ENCODE measurements around the gene KCTD15. TPM values are rescaled to one million over a fixed set of nuclear protein-coding genes. Genes with fewer than 3 reads are reported as not detected.

The KCTD15 gene
- polyA plus RNA-seq, 3 donors: 1.6 to 43.2 (median 2.1) TPM

- no peaks in the 10 kb centered on the region for H3K9me3 Mint-ChIP-seq
Measured at GRCh38 chr19:33798681-33799111, 2.0 kb downstream of the KCTD15 start.

GRCh38 chr19:33799476-33799875 is 2.8 kb downstream of the KCTD15 start:
- Mint-ChIP-seq H3K4me1 (peaks cover 17% of the 10 kb centered on the region), H3K27ac (no peak overlapping the region), H3K27me3 (ENCODE audit: low read depth in 3 of 3) (peaks cover 0 to 11% (median 5%) of the 10 kb centered on the region in 3 donors), H3K36me3 (peaks cover 46 to 57% of the 10 kb centered on the region in 2 donors), H3K4me3 (peak overlapping the region in 1 of 2 donors; percentile 23), H3K9me3 (no peaks in the 10 kb centered on the region)
- H3K4me2 ChIP-seq (replicated peaks; ENCODE audit: extremely low read depth, low read length, poor library complexity, severe bottlenecking): no peak overlapping the region
- peaks cover 15 to 20% of the 10 kb centered on the region in 2 donors for H3K4me1 ChIP-seq (ENCODE audit: control insufficient read depth in 1 of 2, insufficient read depth in 2 of 2, low read length in 2 of 2)
- DNase-seq: no peak
- H3K36me3 ChIP-seq (replicated peaks in 1 of 2; ENCODE audit: control insufficient read depth in 1 of 2, insufficient read depth in 2 of 2, low read length in 2 of 2): peaks cover 39 to 53% of the 10 kb centered on the region in 2 donors
- 100% methylated on average over 3 of the region's 5 CpGs for WGBS (ENCODE audit: insufficient coverage)
- H3K9ac ChIP-seq (ENCODE audit: insufficient read depth, low read length, poor library complexity, severe bottlenecking): no peak overlapping the region
- H3K79me2 ChIP-seq (ENCODE audit: insufficient read depth, low read length): no peaks in the 10 kb centered on the region
- H3K27me3 ChIP-seq (ENCODE audit: control insufficient read depth in 2 of 2, insufficient read depth in 2 of 2, low read length in 2 of 2): no peaks in the 10 kb centered on the region
- no peaks in the 10 kb centered on the region for H4K20me1 ChIP-seq (ENCODE audit: insufficient read depth, low read length)
- intact Hi-C loops (cut with micrococcal nuclease): loop anchor here (5.0 kb wide), 1 partner anchor 198 kb away; no protein-coding TSS in a partner anchor
- no peak for TF ChIP-seq CTCF (IDR thresholded peaks at IDR 0.05)
- no peak overlapping the region for H2AFZ ChIP-seq (ENCODE audit: insufficient read depth, low read depth, low read length, poor library complexity, severe bottlenecking)
- H3K27ac ChIP-seq (ENCODE audit: low read depth in 1 of 2, low read length in 2 of 2): no peak overlapping the region
- no peaks in the 10 kb centered on the region for H3K9me3 ChIP-seq (replicated peaks in 1 of 2; ENCODE audit: control insufficient read depth in 1 of 2, insufficient read depth in 1 of 2, low read length in 2 of 2)
- no peak overlapping the region for H3K4me3 ChIP-seq (replicated peaks in 1 of 3; ENCODE audit: low read depth in 2 of 3, low read length in 3 of 3)

More at GRCh38 chr19:33798681-33799111, 2.0 kb downstream of the KCTD15 start:
- no peaks in the 10 kb centered on the region for H3K9me3 ChIP-seq (replicated peaks in 1 of 2; ENCODE audit: control insufficient read depth in 1 of 2, insufficient read depth in 1 of 2, low read length in 2 of 2)
- H3K4me1 ChIP-seq (ENCODE audit: control insufficient read depth in 1 of 2, insufficient read depth in 2 of 2, low read length in 2 of 2): peaks cover 16 to 23% of the 10 kb centered on the region in 2 donors
- Mint-ChIP-seq H3K4me1 (peaks cover 17% of the 10 kb centered on the region), H3K4me3 (peak overlapping the region; percentile 55 to 62), H3K27ac (no peak overlapping the region), H3K27me3 (ENCODE audit: low read depth in 3 of 3) (peaks cover 0 to 11% (median 5%) of the 10 kb centered on the region in 3 donors), H3K36me3 (peaks cover 38 to 50% of the 10 kb centered on the region in 2 donors)
- H2AFZ ChIP-seq (ENCODE audit: insufficient read depth, low read depth, low read length, poor library complexity, severe bottlenecking): peak overlapping the region; percentile 50
- peak overlapping the region; percentile 85 for H3K4me2 ChIP-seq (replicated peaks; ENCODE audit: extremely low read depth, low read length, poor library complexity, severe bottlenecking)
- no peak for DNase-seq
- H3K27ac ChIP-seq (ENCODE audit: low read depth in 1 of 2, low read length in 2 of 2): no peak overlapping the region
- TF ChIP-seq CTCF (IDR thresholded peaks at IDR 0.05): no peak
- no peak overlapping the region for H3K9ac ChIP-seq (ENCODE audit: insufficient read depth, low read length, poor library complexity, severe bottlenecking)
- peaks cover 31 to 45% of the 10 kb centered on the region in 2 donors for H3K36me3 ChIP-seq (replicated peaks in 1 of 2; ENCODE audit: control insufficient read depth in 1 of 2, insufficient read depth in 2 of 2, low read length in 2 of 2)
- 97% methylated on average over 7 of the region's 12 CpGs for WGBS (ENCODE audit: insufficient coverage)
- H3K79me2 ChIP-seq (ENCODE audit: insufficient read depth, low read length): no peaks in the 10 kb centered on the region
- peak overlapping the region in 1 of 3 experiments; percentile 96 for H3K4me3 ChIP-seq (replicated peaks in 1 of 3; ENCODE audit: low read depth in 2 of 3, low read length in 3 of 3)
- no peaks in the 10 kb centered on the region for H4K20me1 ChIP-seq (ENCODE audit: insufficient read depth, low read length)
- no peaks in the 10 kb centered on the region for H3K27me3 ChIP-seq (ENCODE audit: control insufficient read depth in 2 of 2, insufficient read depth in 2 of 2, low read length in 2 of 2)
- intact Hi-C loops (cut with micrococcal nuclease): loop anchor here (5.0 kb wide), 1 partner anchor 199 kb away; no protein-coding TSS in a partner anchor
